CD4-positive, CD25-positive, alpha-beta regulatory T cell (primary cell): ENCODE results near the gene IGFL3. TPM values are rescaled to one million over a fixed set of nuclear protein-coding genes. Genes with fewer than 3 reads are reported as not detected.
"Not testable (repeated sequence)": the region's sequence is repeated elsewhere in the genome, so short reads cannot be mapped to it uniquely, and the experiment has no call there.

Source experiments
- ATAC-seq, 2 donors: fragments of 150-1000 bp; cut with Tn5 transposase; one replicate each; pipeline ENCODE4 v1.10.0; 2021; ENCODE audit warnings: low read depth in 2 of 2, moderate number of reproducible peaks in 2 of 2, moderate library complexity in 1 of 2
- DNase-seq, 3 donors: peaks; one replicate each; pipeline versions ENCODE4 v3.0.0 to v3.0.0-alpha.2; 2012 to 2022; ENCODE audit warnings: mixed read lengths in 1 of 3
- H3K27ac ChIP-seq: one replicate; pipeline ENCODE4 v1.7.0; 2013; ENCODE audit warnings: mild to moderate bottlenecking, low read length; ENCODE audit not compliant: insufficient read depth, poor library complexity, severe bottlenecking
- H3K27me3 ChIP-seq: one replicate; pipeline ENCODE4 v1.7.0; 2013; ENCODE audit warnings: low read length; ENCODE audit not compliant: control insufficient read depth, insufficient read depth
- H3K36me3 ChIP-seq: one replicate; pipeline ENCODE4 v1.7.0; 2013; ENCODE audit warnings: mild to moderate bottlenecking, low read length, moderate library complexity; ENCODE audit not compliant: control insufficient read depth, insufficient read depth
- H3K4me1 ChIP-seq: 2 replicates; pipeline ENCODE4 v1.7.0; 2013; ENCODE audit warnings: mild to moderate bottlenecking, low read length; ENCODE audit not compliant: insufficient read depth, control insufficient read depth, poor library complexity, severe bottlenecking
- H3K4me3 ChIP-seq: one replicate; pipeline ENCODE4 v1.7.0; 2013; ENCODE audit warnings: low read depth, mild to moderate bottlenecking, low read length, moderate library complexity
- H3K9me3 ChIP-seq, 2 experiments: 1 replicate in 1 of 2; 2 replicates in 1 of 2; pipeline ENCODE4 v1.7.0; 2013; ENCODE audit warnings: low read length in 2 of 2, mild to moderate bottlenecking in 1 of 2, moderate library complexity in 1 of 2; ENCODE audit not compliant: control insufficient read depth in 2 of 2
- H3K27ac Mint-ChIP-seq, 3 donors: one replicate each; pipeline ENCODE4 v1.8.0; 2020 to 2022; ENCODE audit warnings: mild to moderate bottlenecking in 3 of 3, mixed read lengths in 3 of 3, moderate library complexity in 2 of 3
- H3K27me3 Mint-ChIP-seq: one replicate; pipeline ENCODE4 v1.8.0; 2022; ENCODE audit warnings: mild to moderate bottlenecking, mixed read lengths
- H3K36me3 Mint-ChIP-seq: one replicate; pipeline ENCODE4 v1.8.0; 2020; ENCODE audit warnings: mixed read lengths
- H3K4me1 Mint-ChIP-seq, 4 donors: one replicate each; pipeline ENCODE4 v1.8.0; 2020 to 2022; ENCODE audit warnings: mixed read lengths in 4 of 4, mild to moderate bottlenecking in 1 of 4
- H3K4me3 Mint-ChIP-seq, 4 donors: one replicate each; pipeline ENCODE4 v1.8.0; 2020 to 2022; ENCODE audit warnings: mild to moderate bottlenecking in 4 of 4, mixed read lengths in 4 of 4, moderate library complexity in 3 of 4
- H3K9me3 Mint-ChIP-seq, 7 donors: one replicate each; pipeline ENCODE4 v1.8.0; 2020 to 2022; ENCODE audit warnings: mixed read lengths in 7 of 7, mild to moderate bottlenecking in 3 of 7, moderate library complexity in 2 of 7
- polyA plus RNA-seq, 4 donors: library from polyadenylated mRNA; unstranded; fragments of 300-500 nt; fragmentation: Illumina TruSeq; gene quantifications; one replicate each; pipeline ENCODE4 v1.2.3, GENCODE V29; 2021
- total RNA-seq: library from RNA; stranded (reverse); gene quantifications from one replicate; pipeline ENCODE4 v1.2.3, GENCODE V29; 2022

The IGFL3 gene
- not detected for total RNA-seq
- polyA plus RNA-seq = not detected

DNA sequence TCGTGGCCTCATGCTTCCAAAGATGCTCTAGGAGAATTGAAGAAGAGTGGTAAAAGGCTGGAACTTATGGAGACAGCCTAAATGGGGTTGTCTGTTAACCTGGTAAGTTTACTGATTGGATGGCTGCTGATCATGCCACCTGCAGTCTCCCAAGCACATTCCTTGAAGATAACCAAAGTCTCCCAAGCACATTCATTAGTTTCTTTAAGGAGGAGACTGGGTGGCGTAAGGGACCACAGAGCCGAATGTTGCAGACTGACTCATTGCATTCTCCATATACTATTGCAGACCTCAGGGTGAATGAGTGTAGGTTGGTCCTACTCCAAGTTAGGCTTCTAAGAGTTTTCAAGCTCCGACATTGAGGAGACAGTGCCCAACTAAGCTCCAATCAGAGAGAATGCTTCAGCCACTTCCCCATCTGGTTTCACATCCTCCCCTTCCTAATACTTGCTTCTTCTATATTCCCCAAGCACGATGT is at the start of gene IGFL3:
Gene IGFL3 (minus strand): TSS at position 51 of the 478 bp plus-strand sequence. CDS start 39 bp downstream, at position 12.
- Histone ChIP-seq H3K9me3 (no peaks in the 10 kb centered on the region), H3K27ac (no peak within 1 kb of the TSS), H3K4me3 (no peak within 1 kb of the TSS), H3K4me1 (no peaks in the 10 kb centered on the region), H3K27me3 (peaks cover 9% of the 10 kb centered on the region), H3K36me3 (no peaks in the 10 kb centered on the region)
- Mint-ChIP-seq H3K4me1 (no peaks in the 10 kb centered on the region), H3K36me3 (no peaks in the 10 kb centered on the region), H3K4me3 (no peak within 1 kb of the TSS), H3K9me3 (peaks cover 0 to 4% (median 0%) of the 10 kb centered on the region in 7 donors), H3K27me3 (peaks cover 29% of the 10 kb centered on the region), H3K27ac (no peak within 1 kb of the TSS)
- ATAC-seq (no peak), DNase-seq (no peak)

DNA sequence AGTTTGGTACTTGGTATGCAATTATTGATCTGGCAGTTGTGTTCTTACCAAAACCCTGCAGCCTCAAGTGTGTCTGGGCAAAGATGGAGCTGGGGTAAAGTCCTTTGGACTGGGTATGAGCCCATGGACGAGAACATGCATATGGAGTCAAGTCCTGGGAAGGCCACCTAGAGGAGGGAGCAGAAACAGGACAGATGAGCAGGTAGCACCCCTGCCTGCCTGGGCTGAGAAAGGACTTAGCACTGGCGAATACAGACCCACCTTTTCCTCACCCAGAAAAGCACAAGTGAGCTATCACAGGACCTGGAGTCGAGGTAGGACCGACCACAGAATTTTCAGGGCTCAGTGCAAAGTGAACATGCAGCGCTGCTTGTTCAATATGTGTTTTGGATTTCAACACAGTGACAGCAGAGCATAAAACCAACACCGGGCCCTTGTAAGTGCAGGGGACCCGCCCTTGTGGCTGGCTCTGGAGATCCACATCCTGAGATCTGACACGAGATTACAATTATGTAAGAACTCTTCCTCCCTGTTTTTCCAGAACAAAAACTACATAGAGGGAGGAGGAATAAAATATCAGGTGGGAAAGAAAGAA is 49.5 kb upstream of the IGFL3 start:
- H3K4me3 ChIP-seq = no peak overlapping the region
- H3K4me3 Mint-ChIP-seq = no peak overlapping the region
- H3K27ac ChIP-seq = no peak overlapping the region
- H3K27me3 Mint-ChIP-seq = peaks cover 34% of the 10 kb centered on the region
- H3K4me1 ChIP-seq = no peaks in the 10 kb centered on the region
- DNase-seq = no peak
- peaks cover 0 to 16% (median 7%) of the 10 kb centered on the region in 7 donors for H3K9me3 Mint-ChIP-seq
- ATAC-seq = no peak
- H3K9me3 ChIP-seq = peaks cover 0 to 3% of the 10 kb centered on the region in 2 experiments
- H3K27ac Mint-ChIP-seq = no peak overlapping the region
- H3K36me3 ChIP-seq = no peaks in the 10 kb centered on the region
- no peaks in the 10 kb centered on the region for H3K4me1 Mint-ChIP-seq
- peaks cover 9% of the 10 kb centered on the region for H3K27me3 ChIP-seq
- H3K36me3 Mint-ChIP-seq = no peaks in the 10 kb centered on the region

DNA sequence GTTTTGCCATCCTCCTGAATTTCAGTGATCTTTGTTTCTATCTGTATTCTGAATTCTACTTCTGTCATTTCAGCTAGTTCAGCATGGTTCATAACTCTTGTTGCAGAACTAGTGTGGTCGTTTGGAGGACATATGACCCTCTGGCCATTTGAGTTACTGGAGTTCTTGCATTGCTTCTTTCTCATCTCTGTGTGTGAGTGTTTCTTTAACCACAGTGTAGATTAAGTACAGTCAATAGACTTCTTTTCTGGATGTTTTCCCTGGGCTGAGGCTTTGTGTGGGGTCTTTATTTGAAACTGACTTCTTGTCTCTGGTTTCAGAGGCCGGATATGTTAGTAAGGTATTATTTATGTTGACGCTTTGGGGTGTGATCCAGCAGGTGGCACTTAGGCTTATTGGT is 38.2 kb upstream of the IGFL3 start:
- peaks cover 4% of the 10 kb centered on the region for H3K36me3 Mint-ChIP-seq
- no peak overlapping the region for H3K4me3 Mint-ChIP-seq
- H3K9me3 ChIP-seq = peaks cover 2 to 18% of the 10 kb centered on the region in 2 experiments
- no peak overlapping the region for H3K27ac ChIP-seq
- DNase-seq (no peak), ATAC-seq (no peak)
- peaks cover 0 to 18% (median 7%) of the 10 kb centered on the region in 7 donors for H3K9me3 Mint-ChIP-seq
- no peaks in the 10 kb centered on the region for H3K4me1 ChIP-seq
- peaks cover 11% of the 10 kb centered on the region for H3K27me3 Mint-ChIP-seq
- no peaks in the 10 kb centered on the region for H3K36me3 ChIP-seq
- no peaks in the 10 kb centered on the region for H3K4me1 Mint-ChIP-seq
- H3K4me3 ChIP-seq = no peak overlapping the region
- no peak overlapping the region for H3K27ac Mint-ChIP-seq
- peaks cover 6% of the 10 kb centered on the region for H3K27me3 ChIP-seq

DNA sequence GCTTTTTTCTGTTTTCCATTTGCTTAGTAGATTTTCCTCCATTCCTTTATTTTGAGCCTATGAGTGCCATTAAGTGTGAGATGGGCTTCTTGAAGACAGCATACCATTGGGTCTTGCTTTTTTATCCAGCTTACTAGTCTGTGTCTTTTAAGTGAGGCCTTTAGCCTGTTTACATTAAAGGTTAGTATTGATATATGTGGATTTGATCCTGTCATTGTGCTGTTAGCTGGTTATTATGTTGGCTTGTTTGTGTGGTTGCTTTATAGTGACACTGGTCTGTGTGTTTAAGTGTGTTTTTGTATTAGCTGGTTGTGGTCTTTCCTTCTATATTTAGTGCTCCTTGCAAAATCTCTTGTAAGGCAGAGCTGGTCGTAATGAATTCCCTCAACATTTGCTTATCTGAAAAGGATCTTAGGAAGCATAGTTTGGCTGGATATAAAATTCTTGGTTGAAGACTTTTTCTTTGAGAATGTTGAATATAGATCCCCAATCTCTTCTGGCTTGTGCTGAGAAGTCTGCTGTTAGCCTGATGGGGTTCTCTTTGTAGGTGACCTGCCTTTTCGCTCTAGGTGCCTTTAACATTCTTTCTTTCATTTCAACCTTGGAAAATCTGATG is 37.3 kb upstream of the IGFL3 start:
- peaks cover 2 to 18% of the 10 kb centered on the region in 2 experiments for H3K9me3 ChIP-seq
- ATAC-seq = not testable (repeated sequence)
- peaks cover 20% of the 10 kb centered on the region for H3K27me3 Mint-ChIP-seq

DNA sequence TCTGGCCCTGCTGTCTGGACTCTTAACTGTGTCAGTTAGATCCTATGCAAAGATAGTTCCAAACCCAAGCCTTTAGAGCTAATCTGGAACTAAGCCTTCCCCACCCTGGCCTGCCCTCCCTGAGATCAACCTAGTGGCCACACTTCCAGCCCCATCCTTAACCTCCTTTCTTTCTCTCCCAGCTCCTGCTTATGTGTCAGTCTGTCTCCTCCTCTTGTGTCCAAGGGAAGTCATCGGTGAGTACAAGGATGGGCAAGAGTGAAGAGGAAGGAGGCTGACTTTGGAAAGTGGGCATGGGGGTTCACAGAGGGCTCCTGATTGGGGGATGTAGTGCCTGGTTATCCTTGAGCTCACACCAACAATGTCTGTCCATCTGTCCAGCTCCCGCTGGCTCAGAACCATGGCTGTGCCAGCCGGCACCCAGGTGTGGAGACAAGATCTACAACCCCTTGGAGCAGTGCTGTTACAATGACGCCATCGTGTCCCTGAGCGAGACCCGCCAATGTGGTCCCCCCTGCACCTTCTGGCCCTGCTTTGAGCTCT is 35.8 kb upstream of the IGFL3 start:
- no peak overlapping the region for H3K4me3 Mint-ChIP-seq
- Histone ChIP-seq H3K27me3 (peaks cover 12% of the 10 kb centered on the region), H3K9me3 (peaks cover 2 to 18% of the 10 kb centered on the region in 2 experiments), H3K4me1 (no peaks in the 10 kb centered on the region), H3K36me3 (no peaks in the 10 kb centered on the region), H3K27ac (no peak overlapping the region), H3K4me3 (no peak overlapping the region)
- peaks cover 21% of the 10 kb centered on the region for H3K27me3 Mint-ChIP-seq
- H3K9me3 Mint-ChIP-seq = peaks cover 0 to 18% (median 7%) of the 10 kb centered on the region in 7 donors
- H3K4me1 Mint-ChIP-seq = no peaks in the 10 kb centered on the region
- DNase-seq (no peak), ATAC-seq (no peak)
- H3K27ac Mint-ChIP-seq = no peak overlapping the region
- H3K36me3 Mint-ChIP-seq = peaks cover 4% of the 10 kb centered on the region

More for the DNA sequence above, 37.3 kb upstream of the IGFL3 start:
- H3K36me3 Mint-ChIP-seq, DNase-seq, H3K4me3 Mint-ChIP-seq, H3K4me1 ChIP-seq, H3K27ac ChIP-seq, H3K27ac Mint-ChIP-seq, H3K36me3 ChIP-seq, H3K4me1 Mint-ChIP-seq, H3K4me3 ChIP-seq: not testable (repeated sequence)
- H3K9me3 Mint-ChIP-seq = peaks cover 0 to 18% (median 7%) of the 10 kb centered on the region in 7 donors
- H3K27me3 ChIP-seq = peaks cover 12% of the 10 kb centered on the region

DNA sequence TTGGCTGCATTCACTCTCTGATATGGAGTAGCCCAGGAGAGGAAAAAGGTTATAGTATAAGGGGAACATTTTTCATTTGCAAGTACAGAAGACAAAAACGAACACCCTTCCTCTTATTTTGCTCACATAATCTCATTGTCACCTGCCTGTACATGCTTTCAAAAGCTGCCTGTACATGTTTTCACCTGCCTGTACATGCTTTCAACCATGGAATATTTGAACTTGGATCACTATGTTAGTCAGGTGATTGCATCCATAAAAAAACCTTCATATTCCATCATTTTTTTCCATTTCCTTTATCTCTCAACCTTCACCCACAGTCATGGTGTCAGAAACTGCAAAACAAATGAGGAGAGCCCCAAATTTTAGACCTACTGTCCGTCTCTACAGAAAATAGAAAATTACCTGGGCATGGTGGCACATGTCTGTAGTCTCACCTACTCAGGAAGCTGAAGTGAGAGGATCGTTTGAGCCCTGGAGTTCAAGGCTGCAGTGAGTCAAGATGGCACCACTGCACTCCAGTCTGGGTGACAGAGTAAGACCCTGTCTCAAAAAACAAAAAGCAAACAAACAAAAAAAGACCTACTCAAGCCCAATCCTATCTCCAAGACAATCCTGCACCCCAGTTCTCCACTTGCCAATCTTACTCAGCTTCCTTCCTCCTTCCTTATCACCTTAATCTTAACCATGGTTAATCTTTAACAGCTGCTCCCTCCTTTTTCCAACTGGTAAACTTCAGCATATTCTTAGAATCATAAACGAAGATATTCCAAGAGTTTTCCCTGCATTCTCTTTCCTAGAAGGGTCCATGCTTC is 35.1 kb upstream of the IGFL3 start:
- peaks cover 21% of the 10 kb centered on the region for H3K27me3 Mint-ChIP-seq
- H3K27ac ChIP-seq = no peak overlapping the region
- no peak for ATAC-seq
- peaks cover 2 to 18% of the 10 kb centered on the region in 2 experiments for H3K9me3 ChIP-seq
- H3K27me3 ChIP-seq = peaks cover 17% of the 10 kb centered on the region
- no peak overlapping the region for H3K4me3 ChIP-seq
- H3K27ac Mint-ChIP-seq = no peak overlapping the region
- no peaks in the 10 kb centered on the region for H3K4me1 ChIP-seq
- H3K4me3 Mint-ChIP-seq = no peak overlapping the region
- peaks cover 4% of the 10 kb centered on the region for H3K36me3 Mint-ChIP-seq
- H3K36me3 ChIP-seq = no peaks in the 10 kb centered on the region
- no peaks in the 10 kb centered on the region for H3K4me1 Mint-ChIP-seq
- H3K9me3 Mint-ChIP-seq = peaks cover 0 to 18% (median 7%) of the 10 kb centered on the region in 7 donors
- no peak for DNase-seq

DNA sequence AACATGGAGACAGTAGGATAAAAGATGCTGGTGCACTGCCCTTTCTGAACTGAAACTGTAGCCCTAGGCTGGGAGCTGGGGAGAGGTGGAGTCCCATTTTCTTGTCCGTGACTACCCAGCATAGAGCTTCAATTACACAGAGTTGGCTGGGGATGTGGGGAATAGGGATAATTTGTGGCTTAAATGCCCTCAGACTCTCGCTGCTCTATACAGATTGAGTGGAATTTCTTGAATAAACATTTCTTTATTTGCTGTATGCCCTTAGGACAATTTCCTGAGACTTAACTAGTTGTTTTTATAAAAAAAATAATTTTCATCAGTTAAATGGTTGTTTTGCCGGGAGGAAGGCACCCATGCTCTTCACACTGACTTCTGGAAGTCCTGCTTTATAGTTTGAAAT is 30.7 kb upstream of the IGFL3 start:
- Histone ChIP-seq H3K27me3 (peaks cover 17% of the 10 kb centered on the region), H3K36me3 (no peaks in the 10 kb centered on the region), H3K4me3 (no peak overlapping the region), H3K9me3 (no peaks in the 10 kb centered on the region), H3K27ac (no peak overlapping the region), H3K4me1 (no peaks in the 10 kb centered on the region)
- no peaks in the 10 kb centered on the region for H3K36me3 Mint-ChIP-seq
- no peak overlapping the region for H3K4me3 Mint-ChIP-seq
- ATAC-seq (no peak), DNase-seq (no peak)
- H3K27me3 Mint-ChIP-seq = peaks cover 29% of the 10 kb centered on the region
- H3K9me3 Mint-ChIP-seq = peaks cover 0 to 2% (median 0%) of the 10 kb centered on the region in 7 donors
- H3K27ac Mint-ChIP-seq = no peak overlapping the region
- no peaks in the 10 kb centered on the region for H3K4me1 Mint-ChIP-seq
